Lower leg skin (tissue), 3 donors: ENCODE results near the gene RIMS4.

ENCODE experiments used
- POLR2A ChIP-seq, 2 donors: fragments of 450-650 bp; IDR thresholded peaks; one replicate each; pipeline ENCODE4 v1.6.1; 2016 to 2017; ENCODE audit warnings: antibody characterized with exemption in 2 of 2, mild to moderate bottlenecking in 1 of 2, moderate library complexity in 1 of 2
- TF ChIP-seq, protein P1 (sequence below), 3 donors: fragments of 450-650 bp; IDR thresholded peaks; one replicate each; pipeline ENCODE4 v1.5.1; 2016; ENCODE audit warnings: antibody characterized with exemption in 3 of 3, mild to moderate bottlenecking in 3 of 3, moderate library complexity in 2 of 3

DNA sequence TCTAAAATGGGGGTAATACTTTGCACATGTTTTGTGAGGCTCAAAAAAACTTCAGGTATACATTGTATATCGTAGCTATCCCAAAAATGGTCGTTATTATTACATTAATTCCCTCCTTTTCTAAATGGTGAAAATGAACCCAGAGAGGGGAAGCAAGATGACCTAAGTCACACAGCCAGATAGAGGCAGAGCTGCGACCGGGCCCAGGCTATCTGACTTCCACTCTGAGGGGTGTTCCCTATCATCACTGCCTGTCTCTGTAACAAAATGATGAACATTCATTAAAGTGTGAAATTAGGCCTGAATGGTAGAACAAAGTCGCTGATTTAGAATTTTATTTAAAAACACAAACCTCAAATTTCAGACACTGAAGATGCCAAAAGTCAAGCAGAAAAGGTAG, 29.1 kb upstream of the RIMS4 start:
- TF ChIP-seq, protein P1, sequence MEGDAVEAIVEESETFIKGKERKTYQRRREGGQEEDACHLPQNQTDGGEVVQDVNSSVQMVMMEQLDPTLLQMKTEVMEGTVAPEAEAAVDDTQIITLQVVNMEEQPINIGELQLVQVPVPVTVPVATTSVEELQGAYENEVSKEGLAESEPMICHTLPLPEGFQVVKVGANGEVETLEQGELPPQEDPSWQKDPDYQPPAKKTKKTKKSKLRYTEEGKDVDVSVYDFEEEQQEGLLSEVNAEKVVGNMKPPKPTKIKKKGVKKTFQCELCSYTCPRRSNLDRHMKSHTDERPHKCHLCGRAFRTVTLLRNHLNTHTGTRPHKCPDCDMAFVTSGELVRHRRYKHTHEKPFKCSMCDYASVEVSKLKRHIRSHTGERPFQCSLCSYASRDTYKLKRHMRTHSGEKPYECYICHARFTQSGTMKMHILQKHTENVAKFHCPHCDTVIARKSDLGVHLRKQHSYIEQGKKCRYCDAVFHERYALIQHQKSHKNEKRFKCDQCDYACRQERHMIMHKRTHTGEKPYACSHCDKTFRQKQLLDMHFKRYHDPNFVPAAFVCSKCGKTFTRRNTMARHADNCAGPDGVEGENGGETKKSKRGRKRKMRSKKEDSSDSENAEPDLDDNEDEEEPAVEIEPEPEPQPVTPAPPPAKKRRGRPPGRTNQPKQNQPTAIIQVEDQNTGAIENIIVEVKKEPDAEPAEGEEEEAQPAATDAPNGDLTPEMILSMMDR (IDR thresholded peaks at IDR 0.05): no peak
- TF ChIP-seq POLR2A (IDR thresholded peaks at IDR 0.05): no peak
